Measurements from ENCODE around the gene RNF44.
"Not testable (repeated sequence)": the region's sequence is repeated elsewhere in the genome, so short reads cannot be mapped to it uniquely, and the experiment has no call there.

Gene RNF44

DNA sequence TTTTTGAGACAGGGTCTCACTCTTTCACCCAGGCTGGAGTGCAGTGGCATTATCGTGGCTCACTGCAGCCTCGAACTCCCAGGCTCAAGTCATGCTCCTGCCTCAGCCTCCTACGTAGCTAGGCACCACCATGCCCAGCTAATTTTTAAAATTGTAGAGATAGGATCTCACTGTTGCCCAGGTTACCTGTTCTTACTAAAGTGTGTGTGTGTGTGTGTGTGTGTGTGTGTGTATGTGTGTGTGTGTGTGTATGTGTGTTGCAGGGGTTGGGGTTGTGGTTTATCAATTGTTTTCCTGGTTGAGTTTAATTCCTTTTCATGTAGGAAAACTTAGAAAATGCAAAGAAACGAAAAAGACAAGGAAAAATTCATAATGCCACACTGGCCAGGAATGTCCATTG is 21.8 kb downstream of the RNF44 start:
- no peak for DNase-seq

DNA sequence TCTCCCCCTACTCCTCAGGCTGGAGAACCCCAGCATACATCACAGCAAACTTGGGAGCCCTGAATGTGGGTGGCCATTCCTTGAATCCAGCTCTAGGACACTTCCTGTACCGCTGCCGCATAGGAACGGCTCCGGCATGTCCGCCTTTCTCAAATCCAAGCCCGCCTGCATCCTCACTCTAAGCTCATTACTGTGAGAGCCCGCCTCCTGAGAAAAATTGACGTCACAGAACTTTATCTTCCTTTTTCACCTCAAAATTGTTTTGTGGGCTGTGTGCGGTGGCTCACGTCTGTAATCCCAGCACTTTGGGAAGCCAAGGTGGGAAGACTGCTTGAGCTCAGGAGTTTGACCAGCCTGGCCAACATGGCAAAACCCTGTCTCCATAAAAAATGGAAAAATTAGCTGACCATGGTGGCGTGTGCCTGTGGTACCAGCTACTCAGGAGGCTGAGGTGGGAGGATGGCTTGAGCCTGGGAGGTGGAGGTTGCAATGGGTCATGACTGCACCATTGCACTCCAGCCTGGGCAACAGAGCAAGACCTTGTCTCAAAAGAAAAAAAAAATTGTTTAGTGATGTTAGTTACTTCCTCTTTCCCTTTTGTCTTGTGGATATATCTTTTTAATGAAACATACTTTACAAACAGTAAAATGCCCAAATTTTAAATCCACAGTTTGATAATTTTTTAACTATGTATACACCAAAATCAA is 22.8 kb downstream of the RNF44 start:
- DNase-seq: no peak

DNA sequence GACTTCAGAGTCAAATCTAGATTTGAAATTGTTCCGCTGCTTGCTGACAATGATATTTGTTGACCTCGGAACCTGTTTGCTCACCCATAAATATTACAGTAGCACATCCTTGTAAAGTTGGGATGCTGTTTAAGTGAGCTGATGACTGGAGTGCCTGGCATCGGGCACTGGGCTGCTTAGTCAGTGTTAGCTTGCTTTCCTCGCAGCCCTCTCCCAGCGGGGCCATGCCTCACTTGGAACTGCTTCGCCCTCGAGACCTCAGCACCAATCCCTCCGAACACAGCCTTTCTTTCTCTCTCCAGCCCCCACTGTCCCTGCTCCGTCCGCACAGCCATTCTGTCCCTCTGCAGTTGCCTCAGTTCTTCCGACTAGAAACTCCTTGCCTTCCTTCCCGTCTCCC is 23.4 kb downstream of the RNF44 start:
- DNase-seq: no peak

DNA sequence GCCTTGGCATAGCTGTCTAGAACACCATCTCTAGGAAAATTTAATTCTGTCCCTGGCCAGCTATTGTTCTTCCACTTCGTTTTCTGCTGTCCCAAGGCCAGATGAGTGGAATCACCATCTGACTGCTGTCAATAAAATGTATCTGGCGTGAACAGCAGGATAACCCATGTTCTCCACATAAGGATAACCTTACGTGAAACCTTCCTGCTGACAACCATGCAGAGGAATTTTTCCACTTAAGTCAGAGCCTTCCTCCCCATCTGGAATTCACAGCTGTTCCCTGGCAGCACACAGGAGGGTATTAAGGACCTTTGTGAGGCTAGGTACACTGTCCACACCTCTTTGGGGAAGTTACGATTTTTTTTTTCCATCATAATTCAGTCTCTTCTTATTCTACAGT is 28.6 kb downstream of the RNF44 start:
- DNase-seq: no peak

DNA sequence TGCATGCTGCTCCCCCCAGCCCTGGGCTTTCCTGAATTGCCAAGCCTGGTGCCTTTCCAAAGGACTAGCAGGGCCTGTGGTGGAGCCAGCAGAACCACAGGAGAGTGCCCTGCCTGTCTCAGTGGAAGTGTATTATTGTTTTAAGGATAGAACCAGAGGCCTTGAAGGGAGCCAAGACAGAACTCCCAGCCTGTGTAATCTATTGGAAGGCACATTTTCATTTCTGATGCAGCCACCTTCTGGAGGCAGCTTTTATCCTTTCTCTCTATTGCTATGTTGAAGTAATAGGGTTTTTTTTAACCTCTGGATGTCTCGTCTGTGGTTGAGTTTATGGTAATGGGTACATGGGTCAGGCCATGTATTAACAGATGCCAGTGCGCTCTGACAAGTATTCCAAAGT is 29.3 kb downstream of the RNF44 start:
- DNase-seq: no peak

DNA sequence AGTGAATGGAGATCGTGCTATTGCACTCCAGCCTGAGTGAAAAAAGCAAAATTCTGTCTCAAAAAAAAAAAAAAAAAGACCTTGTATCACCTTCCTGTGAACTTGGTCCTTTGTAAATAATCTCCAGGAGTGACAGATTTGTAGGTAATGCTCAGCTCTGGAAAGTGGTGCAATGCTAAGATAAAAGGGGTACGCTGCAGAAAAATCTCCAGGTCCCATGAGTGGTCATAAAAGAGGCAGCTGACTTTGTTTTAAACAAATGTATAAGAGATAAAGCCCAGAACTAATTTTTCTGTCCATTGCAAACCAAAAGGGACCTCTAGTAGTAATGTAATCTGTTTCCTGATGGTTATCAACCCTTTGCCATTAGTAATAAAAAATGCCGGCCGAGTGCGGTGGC is 33.7 kb downstream of the RNF44 start:
- no peak for DNase-seq

DNA sequence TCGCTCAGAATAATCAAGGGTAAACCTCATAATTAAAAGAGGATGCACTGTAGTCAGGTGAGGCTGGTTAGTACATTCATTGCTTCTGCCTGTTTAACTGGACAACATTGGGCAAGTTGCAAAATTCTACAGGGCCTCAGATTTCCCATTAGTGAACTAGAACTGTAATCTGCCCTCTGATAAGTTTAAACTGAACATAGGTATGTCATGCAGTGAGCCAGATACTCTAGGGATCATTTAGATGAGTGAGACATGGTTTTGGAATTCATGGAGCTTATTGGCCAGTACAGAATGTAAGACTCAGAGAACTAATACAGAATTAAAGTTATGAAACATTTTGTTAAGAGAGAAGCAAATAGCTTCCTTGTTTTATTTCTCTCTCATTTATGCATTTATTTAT is 35.9 kb downstream of the RNF44 start:
- no peak for DNase-seq

DNA sequence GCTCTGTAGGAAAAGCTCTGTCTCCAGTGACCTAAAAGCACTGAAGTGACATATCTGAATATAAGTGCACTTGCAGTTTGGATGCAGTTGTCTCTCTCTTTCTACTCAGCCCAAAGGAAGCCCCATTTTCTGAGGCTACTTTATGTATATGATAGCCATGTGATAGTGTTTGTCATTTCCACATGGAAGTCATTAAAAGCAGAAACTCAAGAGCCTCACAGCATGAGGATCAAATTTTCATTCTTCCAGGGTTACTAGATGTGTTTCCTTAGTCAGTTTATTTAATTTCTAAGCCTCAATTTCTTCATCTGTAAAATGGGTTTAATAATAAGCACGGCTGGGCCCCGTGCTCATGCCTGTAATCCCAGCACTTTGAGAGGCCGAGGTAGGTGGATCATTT is 36.7 kb downstream of the RNF44 start:
- DNase-seq: no peak

DNA sequence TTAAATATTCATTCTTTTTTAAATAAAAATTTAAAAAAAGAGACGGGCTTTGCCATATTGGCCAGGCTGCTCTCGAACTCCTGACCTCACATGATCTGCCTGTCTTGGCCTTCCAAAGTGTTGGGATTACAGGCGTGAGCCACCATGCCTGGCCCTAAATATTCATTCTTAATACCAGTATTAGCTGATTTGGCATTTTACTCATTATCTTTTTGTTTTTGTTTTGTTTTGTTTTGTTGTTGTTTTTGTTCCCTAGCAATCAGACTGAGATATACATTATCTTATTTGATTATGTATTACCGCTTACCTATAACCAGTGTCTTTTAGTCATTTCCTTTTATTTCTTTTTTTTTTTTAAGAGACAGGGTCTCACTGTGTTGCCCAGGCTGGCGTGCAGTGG is 37.9 kb downstream of the RNF44 start:
- no peak for DNase-seq

DNA sequence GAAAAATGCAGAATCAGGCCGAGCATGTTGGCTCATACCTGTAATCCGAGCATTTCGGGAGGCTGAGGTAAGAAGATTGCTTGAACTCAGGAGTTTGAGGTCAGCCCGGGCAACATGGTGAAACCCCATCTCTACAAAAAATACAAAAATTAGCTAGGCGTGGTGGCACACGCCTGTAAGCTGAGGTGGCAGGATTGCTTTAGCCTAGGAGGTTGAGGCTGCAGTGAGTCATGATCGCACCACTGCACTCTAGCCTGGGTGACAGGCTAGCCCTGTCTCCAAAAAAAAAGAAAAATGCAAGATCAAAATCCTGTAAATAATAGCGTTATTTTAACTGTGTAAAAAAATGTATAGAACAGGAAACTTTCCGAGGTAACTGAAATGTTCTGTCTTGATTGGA is 39.4 kb downstream of the RNF44 start:
- no peak for DNase-seq

DNA sequence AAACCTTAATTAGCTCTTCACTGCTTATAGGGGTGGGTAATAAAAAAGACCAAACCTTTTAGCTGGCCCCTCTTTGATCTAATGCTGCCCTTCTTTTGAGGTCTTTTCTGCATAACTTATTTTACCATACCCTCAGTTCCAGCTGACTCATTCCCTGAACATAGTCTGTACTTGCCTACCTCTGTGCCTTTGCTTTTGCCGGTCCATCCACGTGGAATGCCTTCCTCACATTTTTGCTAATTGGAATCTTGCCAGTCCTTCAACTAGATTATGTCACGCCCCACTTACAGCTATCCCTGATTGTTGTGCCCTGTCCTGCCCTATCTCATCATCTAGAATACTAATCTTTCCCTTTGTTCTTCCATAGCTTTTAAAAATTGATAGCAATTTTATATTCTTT is 44.8 kb downstream of the RNF44 start:
- DNase-seq: no peak

DNA sequence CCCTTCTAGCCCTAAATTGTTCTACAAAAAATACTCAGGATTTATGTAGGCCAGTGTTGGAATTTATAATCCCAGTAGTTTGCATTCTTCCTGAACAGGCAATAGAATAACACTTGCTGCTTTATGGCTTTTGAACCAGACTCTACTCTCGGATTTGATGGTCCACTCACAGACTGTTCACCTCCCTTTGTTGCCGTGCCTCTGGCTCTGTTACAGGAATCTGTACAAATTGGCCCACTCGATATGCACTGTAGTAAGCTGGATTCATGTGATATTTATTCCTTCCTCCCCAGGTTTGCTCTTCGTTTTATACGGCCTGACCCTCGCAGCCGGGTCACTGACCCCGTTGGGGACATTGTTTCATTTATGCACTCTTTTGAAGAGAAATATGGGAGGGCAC is 45.3 kb downstream of the RNF44 start:
- DNase-seq: no peak

DNA sequence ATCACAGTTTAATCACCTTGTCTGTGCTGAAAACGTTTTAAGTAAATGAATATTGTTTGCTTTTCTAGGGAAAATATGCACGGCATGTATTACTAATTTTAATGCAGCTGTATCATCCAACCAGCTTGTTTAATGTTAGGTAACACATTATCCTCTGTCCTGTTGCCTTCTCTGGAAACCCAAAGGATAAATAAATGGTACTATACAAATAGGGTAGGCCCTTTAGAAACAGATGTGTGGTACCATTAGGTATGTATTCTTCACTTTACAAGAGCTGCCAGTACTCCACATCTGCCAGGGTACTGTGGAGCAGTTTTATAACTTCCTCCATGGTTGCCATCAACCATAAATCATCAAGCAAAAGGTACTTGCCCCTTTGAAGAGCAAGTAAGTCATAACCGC is 46.1 kb downstream of the RNF44 start:
- no peak for DNase-seq

DNA sequence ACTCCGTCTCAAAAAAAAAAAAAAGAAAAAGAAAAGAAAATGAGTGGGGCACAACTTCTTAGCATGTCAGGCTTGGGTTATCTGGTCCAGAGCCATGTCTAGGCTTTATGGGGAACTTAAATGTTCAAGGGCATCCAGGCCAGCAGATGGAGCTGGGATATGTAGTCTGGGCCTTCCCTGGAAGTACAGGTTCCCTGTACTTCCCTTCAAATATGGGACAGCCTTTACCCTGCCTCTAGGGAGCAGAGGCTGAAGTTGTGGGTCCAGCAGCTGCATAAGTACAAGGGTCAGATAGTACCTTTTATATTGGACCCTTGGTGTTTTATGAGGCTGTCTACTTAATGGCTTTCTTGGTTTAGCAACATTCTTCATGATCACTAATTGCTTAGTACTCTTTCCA is 46.9 kb downstream of the RNF44 start:
- DNase-seq: no peak

DNA sequence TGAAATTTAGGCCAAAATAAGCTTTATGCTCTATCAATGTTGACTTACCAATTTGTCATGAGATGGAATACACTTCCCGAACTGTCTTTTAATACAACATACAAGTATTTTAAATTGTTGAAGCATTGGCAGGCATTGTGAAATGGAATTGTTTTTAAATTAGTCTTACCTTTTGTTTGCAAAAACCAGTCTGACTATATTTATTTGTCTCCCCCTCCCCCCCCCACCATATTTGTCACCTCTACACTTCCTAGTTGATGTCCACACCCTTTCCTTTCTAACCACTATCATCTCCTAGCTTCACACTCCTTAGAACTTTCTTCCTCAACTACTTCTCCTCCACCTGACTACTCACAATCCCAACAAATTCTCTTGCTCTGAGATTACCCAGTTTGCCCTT is 48.1 kb downstream of the RNF44 start:
- DNase-seq: no peak

DNA sequence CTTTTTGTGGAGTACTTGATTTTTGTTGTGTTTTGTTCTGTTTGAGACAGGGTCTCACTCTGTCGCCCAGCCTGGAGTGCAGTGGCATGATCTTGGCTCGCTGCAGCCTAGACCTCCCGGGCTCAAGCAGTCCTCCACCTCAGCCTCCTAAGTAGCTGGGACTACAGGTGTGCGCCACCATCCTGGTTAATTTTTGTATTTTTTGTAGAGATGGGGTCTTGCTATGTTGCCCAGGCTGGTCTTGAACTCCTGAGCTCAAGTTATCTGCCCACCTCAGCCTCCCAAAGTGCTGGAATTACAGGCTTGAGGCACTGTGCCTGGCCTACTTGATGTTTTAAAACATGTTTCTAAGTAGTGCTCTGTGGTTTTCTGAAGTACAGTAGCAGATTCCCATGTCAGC is 50.0 kb downstream of the RNF44 start:
- DNase-seq: not testable (repeated sequence)

DNA sequence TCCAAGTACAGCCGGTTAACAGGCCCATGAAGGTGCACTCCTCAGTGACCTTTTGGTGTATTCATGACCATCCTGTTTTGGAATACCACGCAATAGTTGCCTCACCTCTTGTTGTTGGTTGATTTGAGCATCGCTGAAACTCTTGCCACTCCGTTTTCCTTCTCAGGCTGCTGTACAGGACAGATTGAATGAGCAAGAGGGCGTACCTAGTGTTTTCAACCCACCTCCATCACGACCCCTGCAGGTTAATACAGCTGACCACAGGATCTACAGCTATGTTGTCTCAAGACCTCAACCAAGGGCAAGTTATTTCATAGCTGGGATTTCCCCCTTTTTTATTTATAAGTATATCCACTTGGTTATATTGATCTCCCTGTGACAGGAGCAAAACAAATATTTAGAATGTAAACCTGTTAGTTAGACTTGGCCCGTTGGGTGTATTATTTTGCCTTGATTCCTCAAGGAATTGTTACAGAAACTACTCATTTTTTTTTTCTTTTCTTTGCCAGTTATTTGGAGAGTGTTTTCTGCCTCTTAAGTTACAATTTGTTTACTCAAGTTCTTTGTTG is 50.9 kb downstream of the RNF44 start:
- DNase-seq: no peak

DNA sequence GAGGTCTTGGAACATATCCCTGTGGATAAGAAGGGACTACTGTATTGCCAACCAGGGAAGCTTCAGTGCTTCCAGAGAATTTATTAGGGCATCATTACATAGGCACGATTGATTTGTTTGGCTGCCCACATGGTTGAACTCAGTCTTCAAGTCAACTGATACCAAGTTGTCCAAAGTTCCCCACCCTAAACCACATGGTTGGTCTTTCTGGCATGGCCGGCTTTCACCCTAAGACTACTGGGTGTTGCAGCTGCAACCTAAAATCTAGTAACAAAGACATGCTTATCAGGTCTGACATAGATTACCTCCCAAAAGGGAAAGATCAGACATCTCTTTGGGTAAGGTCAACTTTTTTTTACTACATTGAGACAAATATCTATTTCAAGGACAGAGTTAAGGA is 52.0 kb downstream of the RNF44 start:
- no peak for DNase-seq

DNA sequence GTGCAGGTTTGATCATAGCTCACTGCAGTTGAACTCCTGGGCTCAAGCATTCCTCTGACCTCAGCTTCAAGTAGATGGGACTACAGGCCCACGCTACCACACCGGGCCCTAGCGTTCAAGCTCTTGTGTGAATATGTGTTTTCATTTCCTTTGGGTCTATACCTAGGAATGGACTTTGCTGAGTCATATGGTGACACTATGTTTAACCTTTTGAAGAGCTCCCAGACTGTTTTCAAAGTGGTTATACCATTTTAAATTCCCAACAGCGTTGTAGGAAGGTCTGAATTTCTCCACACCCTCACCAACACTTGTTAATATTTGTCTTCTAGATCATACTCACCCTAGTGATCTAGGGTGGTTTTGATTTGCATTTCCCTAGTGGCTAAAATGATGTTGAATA is 55.5 kb downstream of the RNF44 start:
- no peak for DNase-seq

Measured in activated CD8-positive, alpha-beta memory T cell treated with anti-CD3 and anti-CD28 coated beads, Interleukin-2, amount 50 U/mL, for 48 hours (primary cell).